ENCODE data around the gene ADH4.
"Not testable (repeated sequence)": the region's sequence is repeated elsewhere in the genome, so short reads cannot be mapped to it uniquely, and the experiment has no call there.

The ADH4 gene
- 0 reads per million in 4 experiments for total RNA-seq

GRCh38 chr4:99144070-99144469 lies at the start of gene ADH4:
Gene ADH4 (minus strand): TSS chr4:99144297. CDS start chr4:99144222, 75 bp downstream.
- DNase-seq = no peak

GRCh38 chr4:99190336-99190735 lies 46.2 kb upstream of the ADH4 start:
- DNase-seq = no peak

GRCh38 chr4:99189900-99190299 lies 45.8 kb upstream of the ADH4 start:
- DNase-seq = not testable (repeated sequence)

- no peak for DNase-seq
Observed at GRCh38 chr4:99186029-99186428, 41.9 kb upstream of the ADH4 start.

- DNase-seq = no peak
Observed at GRCh38 chr4:99185581-99185980, 41.5 kb upstream of the ADH4 start.

- DNase-seq = no peak
Observed at GRCh38 chr4:99180382-99181070, 36.4 kb upstream of the ADH4 start.

GRCh38 chr4:99179626-99180025 lies 35.5 kb upstream of the ADH4 start:
- no peak for DNase-seq

- DNase-seq = no peak
Observed at GRCh38 chr4:99179178-99179577, 35.1 kb upstream of the ADH4 start.

- no peak for DNase-seq
Observed at GRCh38 chr4:99166544-99166943, 22.4 kb upstream of the ADH4 start.

GRCh38 chr4:99165978-99166377 lies 21.9 kb upstream of the ADH4 start:
- no peak for DNase-seq

GRCh38 chr4:99161373-99162099 lies 17.4 kb upstream of the ADH4 start:
- DNase-seq = no peak

GRCh38 chr4:99159699-99160098 lies 15.6 kb upstream of the ADH4 start:
- DNase-seq = no peak

GRCh38 chr4:99157478-99157935 lies 13.4 kb upstream of the ADH4 start:
- DNase-seq = no peak

GRCh38 chr4:99156992-99157391 lies 12.9 kb upstream of the ADH4 start:
- no peak for DNase-seq

- no peak for DNase-seq
Observed at GRCh38 chr4:99154658-99155342, 10.7 kb upstream of the ADH4 start.

GRCh38 chr4:99151995-99152394 lies 7.9 kb upstream of the ADH4 start:
- no peak for DNase-seq

GRCh38 chr4:99151452-99151851 lies 7.4 kb upstream of the ADH4 start:
- DNase-seq = no peak

- DNase-seq = no peak
Observed at GRCh38 chr4:99149426-99150019, 5.4 kb upstream of the ADH4 start.

GRCh38 chr4:99148550-99148949 lies 4.5 kb upstream of the ADH4 start:
- DNase-seq = no peak

- DNase-seq = no peak
Observed at GRCh38 chr4:99144587-99144986, 490 bp upstream of the ADH4 start.

GRCh38 chr4:99136329-99136728 lies 7.8 kb downstream of the ADH4 start:
- DNase-seq = no peak

- DNase-seq = no peak
Observed at GRCh38 chr4:99135541-99136162, 8.4 kb downstream of the ADH4 start.

- DNase-seq = no peak
Observed at GRCh38 chr4:99134586-99134985, 9.5 kb downstream of the ADH4 start.
